IPS-11a (cell line): ENCODE results near the gene CDK18.
A peak's percentile ranks its signal among the peaks of the same experiment; 100 is the strongest.
"Not testable (repeated sequence)": the region's sequence is repeated elsewhere in the genome, so short reads cannot be mapped to it uniquely, and the experiment has no call there.

ENCODE experiments used
- H3K4me3 ChIP-seq: one replicate; pipeline ENCODE4 v1.5.1; 2013; ENCODE audit warnings: low read depth, low read length, control low read depth

The CDK18 gene

GRCh38 chr1:205504311-205505075, at the start of gene CDK18:
TSS of gene CDK18 (plus strand) at chr1:205504669. CDS start at chr1:205523168, 18,499 bp downstream.
- peak within 1 kb of the TSS; percentile 81 for H3K4me3 ChIP-seq

- peak overlapping the region; percentile 78 for H3K4me3 ChIP-seq
These were observed 49.5 kb upstream of the CDK18 start for GRCh38 chr1:205454903-205455335.

GRCh38 chr1:205455581-205456382, 48.7 kb upstream of the CDK18 start, which contains the start of gene BLACAT1:
TSS of gene BLACAT1 (minus strand) at chr1:205456045.
- peak within 1 kb of the TSS; percentile 78 for H3K4me3 ChIP-seq

GRCh38 chr1:205456383-205456867, 48.0 kb upstream of the CDK18 start:
- H3K4me3 ChIP-seq = peak overlapping the region; percentile 78

- H3K4me3 ChIP-seq = peak overlapping the region; percentile 78
These were observed 47.4 kb upstream of the CDK18 start for GRCh38 chr1:205456868-205457745.

GRCh38 chr1:205458777-205459566, 45.5 kb upstream of the CDK18 start:
- no peak overlapping the region for H3K4me3 ChIP-seq

- H3K4me3 ChIP-seq = no peak overlapping the region
These were observed 39.1 kb upstream of the CDK18 start for GRCh38 chr1:205465392-205465791.

GRCh38 chr1:205466595-205467220, 37.8 kb upstream of the CDK18 start:
- H3K4me3 ChIP-seq = no peak overlapping the region

GRCh38 chr1:205470131-205470530, 34.3 kb upstream of the CDK18 start:
- no peak overlapping the region for H3K4me3 ChIP-seq

GRCh38 chr1:205472737-205473441, 31.6 kb upstream of the CDK18 start:
- no peak overlapping the region for H3K4me3 ChIP-seq

GRCh38 chr1:205473475-205473874, 31.0 kb upstream of the CDK18 start:
- H3K4me3 ChIP-seq = no peak overlapping the region

- no peak overlapping the region for H3K4me3 ChIP-seq
These were observed 30.5 kb upstream of the CDK18 start for GRCh38 chr1:205473966-205474365.

GRCh38 chr1:205474571-205474970, 29.9 kb upstream of the CDK18 start:
- no peak overlapping the region for H3K4me3 ChIP-seq

- H3K4me3 ChIP-seq = no peak overlapping the region
These were observed 28.6 kb upstream of the CDK18 start for GRCh38 chr1:205475855-205476254.

- no peak overlapping the region for H3K4me3 ChIP-seq
These were observed 27.8 kb upstream of the CDK18 start for GRCh38 chr1:205476648-205477047.

- no peak overlapping the region for H3K4me3 ChIP-seq
These were observed 27.2 kb upstream of the CDK18 start for GRCh38 chr1:205477121-205477758.

GRCh38 chr1:205477759-205478247, 26.7 kb upstream of the CDK18 start:
- H3K4me3 ChIP-seq = no peak overlapping the region

GRCh38 chr1:205478985-205479384, 25.5 kb upstream of the CDK18 start:
- H3K4me3 ChIP-seq = not testable (repeated sequence)
